Osteocyte (in vitro differentiated cells): ENCODE results near the gene MRPL1. TPM values are rescaled to one million over a fixed set of nuclear protein-coding genes. Genes with fewer than 3 reads are reported as not detected.

Source experiments
- DNase-seq: peaks from one replicate; pipeline ENCODE4 v3.0.0; 2021; ENCODE audit warnings: mixed read lengths; ENCODE audit not compliant: unreplicated experiment; ENCODE audit errors: extremely low spot score
- H3K27ac Mint-ChIP-seq: one replicate; pipeline ENCODE4 v1.8.0; 2021; ENCODE audit warnings: mild to moderate bottlenecking, mixed read lengths; ENCODE audit not compliant: unreplicated experiment
- H3K27me3 Mint-ChIP-seq: one replicate; pipeline ENCODE4 v1.8.0; 2021; ENCODE audit warnings: mixed read lengths; ENCODE audit not compliant: unreplicated experiment
- H3K36me3 Mint-ChIP-seq: one replicate; pipeline ENCODE4 v1.8.0; 2021; ENCODE audit warnings: mixed read lengths; ENCODE audit not compliant: unreplicated experiment
- H3K4me1 Mint-ChIP-seq: one replicate; pipeline ENCODE4 v1.8.0; 2021; ENCODE audit warnings: mixed read lengths; ENCODE audit not compliant: unreplicated experiment
- H3K4me3 Mint-ChIP-seq: one replicate; pipeline ENCODE4 v1.8.0; 2021; ENCODE audit warnings: mild to moderate bottlenecking, moderate library complexity, mixed read lengths; ENCODE audit not compliant: unreplicated experiment
- H3K9me3 Mint-ChIP-seq: one replicate; pipeline ENCODE4 v1.8.0; 2021; ENCODE audit warnings: mixed read lengths; ENCODE audit not compliant: unreplicated experiment
- total RNA-seq: library from RNA; stranded (reverse); gene quantifications from 2 replicates; pipeline ENCODE4 v1.2.1, GENCODE V29; 2021
- TF ChIP-seq, protein P1 (sequence below): fragments of 200-600 bp; sonication (generic); IDR thresholded peaks from 2 replicates; pipeline ENCODE4 v1.5.0; 2021; ENCODE audit warnings: antibody characterized with exemption, mild to moderate bottlenecking, moderate library complexity

MRPL1 gene
- total RNA-seq, 1 donor from 2014 or later: 25.5 TPM

DNA sequence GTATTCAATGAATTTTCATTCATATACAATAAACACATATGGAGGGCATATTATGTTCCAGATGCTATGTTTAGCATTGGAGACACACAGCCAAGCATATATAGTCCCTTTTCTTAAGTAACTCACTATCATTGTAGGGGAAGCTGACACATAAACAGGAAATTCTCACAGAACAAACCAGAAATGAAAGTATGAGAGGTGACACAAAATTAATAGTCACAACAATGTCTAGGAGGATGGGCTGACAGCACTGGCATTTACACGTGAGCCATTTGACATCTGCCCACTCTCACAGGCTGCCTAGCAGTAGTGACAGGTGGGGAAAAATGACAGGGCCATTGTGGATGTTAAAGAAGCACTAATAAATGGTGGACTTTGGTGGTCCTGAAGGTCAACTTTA lies 40.9 kb upstream of the MRPL1 start:
- no peak overlapping the region for H3K4me3 Mint-ChIP-seq
- peaks cover 17% of the 10 kb centered on the region for H3K4me1 Mint-ChIP-seq
- H3K27ac Mint-ChIP-seq: no peak overlapping the region
- no peak for DNase-seq
- H3K9me3 Mint-ChIP-seq: no peaks in the 10 kb centered on the region
- TF ChIP-seq, protein P1, sequence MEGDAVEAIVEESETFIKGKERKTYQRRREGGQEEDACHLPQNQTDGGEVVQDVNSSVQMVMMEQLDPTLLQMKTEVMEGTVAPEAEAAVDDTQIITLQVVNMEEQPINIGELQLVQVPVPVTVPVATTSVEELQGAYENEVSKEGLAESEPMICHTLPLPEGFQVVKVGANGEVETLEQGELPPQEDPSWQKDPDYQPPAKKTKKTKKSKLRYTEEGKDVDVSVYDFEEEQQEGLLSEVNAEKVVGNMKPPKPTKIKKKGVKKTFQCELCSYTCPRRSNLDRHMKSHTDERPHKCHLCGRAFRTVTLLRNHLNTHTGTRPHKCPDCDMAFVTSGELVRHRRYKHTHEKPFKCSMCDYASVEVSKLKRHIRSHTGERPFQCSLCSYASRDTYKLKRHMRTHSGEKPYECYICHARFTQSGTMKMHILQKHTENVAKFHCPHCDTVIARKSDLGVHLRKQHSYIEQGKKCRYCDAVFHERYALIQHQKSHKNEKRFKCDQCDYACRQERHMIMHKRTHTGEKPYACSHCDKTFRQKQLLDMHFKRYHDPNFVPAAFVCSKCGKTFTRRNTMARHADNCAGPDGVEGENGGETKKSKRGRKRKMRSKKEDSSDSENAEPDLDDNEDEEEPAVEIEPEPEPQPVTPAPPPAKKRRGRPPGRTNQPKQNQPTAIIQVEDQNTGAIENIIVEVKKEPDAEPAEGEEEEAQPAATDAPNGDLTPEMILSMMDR: no peak
- no peaks in the 10 kb centered on the region for H3K36me3 Mint-ChIP-seq
- H3K27me3 Mint-ChIP-seq: peaks cover 13% of the 10 kb centered on the region

- no peak overlapping the region for H3K4me3 Mint-ChIP-seq
- no peak for DNase-seq
- TF ChIP-seq, protein P1: no peak
- peaks cover 39% of the 10 kb centered on the region for H3K27me3 Mint-ChIP-seq
- H3K9me3 Mint-ChIP-seq: no peaks in the 10 kb centered on the region
- H3K27ac Mint-ChIP-seq: no peak overlapping the region
- no peaks in the 10 kb centered on the region for H3K36me3 Mint-ChIP-seq
- H3K4me1 Mint-ChIP-seq: peaks cover under 1% of the 10 kb centered on the region
Observed at GRCh38 chr4:77826275-77826674, 36.4 kb upstream of the MRPL1 start.

- no peak overlapping the region for H3K4me3 Mint-ChIP-seq
- no peaks in the 10 kb centered on the region for H3K36me3 Mint-ChIP-seq
- H3K27ac Mint-ChIP-seq: no peak overlapping the region
- TF ChIP-seq, protein P1: no peak
- no peaks in the 10 kb centered on the region for H3K4me1 Mint-ChIP-seq
- H3K27me3 Mint-ChIP-seq: peaks cover 39% of the 10 kb centered on the region
- DNase-seq: no peak
- H3K9me3 Mint-ChIP-seq: no peaks in the 10 kb centered on the region
Observed at GRCh38 chr4:77827343-77827742, 35.3 kb upstream of the MRPL1 start.

DNA sequence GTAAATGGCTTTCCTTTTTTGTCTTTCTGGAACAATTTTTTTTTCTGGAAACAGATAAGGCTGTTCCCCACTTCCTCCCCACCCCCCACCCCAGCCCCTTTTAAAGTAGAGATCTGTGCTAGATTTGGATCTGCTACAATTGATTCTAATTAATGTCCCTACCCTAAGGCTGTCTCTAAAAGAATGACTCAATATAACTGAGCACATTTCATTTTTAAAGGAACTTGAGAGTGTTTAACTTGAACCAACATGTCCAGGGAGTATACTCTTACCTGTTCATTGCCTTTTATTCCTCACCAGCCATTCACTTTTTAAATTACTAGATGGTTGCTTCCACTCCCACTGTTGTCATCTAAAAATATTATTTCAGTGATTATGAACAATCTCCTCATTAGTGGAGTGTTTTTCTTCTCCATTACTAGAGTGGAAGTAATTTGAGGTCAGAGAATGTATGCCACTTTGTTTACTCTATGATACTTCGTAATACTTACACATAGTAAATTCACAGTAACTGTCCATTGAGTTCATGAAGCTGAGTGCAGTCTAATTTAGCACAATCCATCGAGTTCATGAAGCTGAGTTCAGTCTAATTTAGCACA lies 29.4 kb upstream of the MRPL1 start:
- H3K4me1 Mint-ChIP-seq: no peaks in the 10 kb centered on the region
- H3K4me3 Mint-ChIP-seq: no peak overlapping the region
- no peaks in the 10 kb centered on the region for H3K9me3 Mint-ChIP-seq
- TF ChIP-seq, protein P1: no peak
- H3K36me3 Mint-ChIP-seq: no peaks in the 10 kb centered on the region
- peaks cover 33% of the 10 kb centered on the region for H3K27me3 Mint-ChIP-seq
- no peak overlapping the region for H3K27ac Mint-ChIP-seq
- DNase-seq: no peak

- Mint-ChIP-seq H3K9me3 (no peaks in the 10 kb centered on the region), H3K27me3 (peaks cover 21% of the 10 kb centered on the region), H3K36me3 (no peaks in the 10 kb centered on the region), H3K4me1 (no peaks in the 10 kb centered on the region), H3K4me3 (no peak overlapping the region), H3K27ac (no peak overlapping the region)
- DNase-seq: no peak
- TF ChIP-seq, protein P1: no peak
Observed at GRCh38 chr4:77834403-77834802, 28.2 kb upstream of the MRPL1 start.
